ENCODE measurements around the gene CCDC78.
"Not testable (repeated sequence)": the region's sequence is repeated elsewhere in the genome, so short reads cannot be mapped to it uniquely, and the experiment has no call there.

Gene CCDC78

GRCh38 chr16:762595-763268 is 36.5 kb upstream of the CCDC78 start:
- in situ Hi-C loops (cut with MboI; ENCODE audit: low pct_unique_long_range_greater_than_20kb, low sequenced_read_pairs): no loop called here

GRCh38 chr16:761625-762513 is 35.6 kb upstream of the CCDC78 start:
- in situ Hi-C loops (cut with MboI; ENCODE audit: low pct_unique_long_range_greater_than_20kb, low sequenced_read_pairs): no loop called here
- DNase-seq: no peak

More at GRCh38 chr16:762595-763268, 36.5 kb upstream of the CCDC78 start:
- DNase-seq: no peak

- in situ Hi-C loops (cut with MboI; ENCODE audit: low pct_unique_long_range_greater_than_20kb, low sequenced_read_pairs): no loop called here
- DNase-seq: no peak
These were observed 34.5 kb upstream of the CCDC78 start, which contains the start of gene MSLN for GRCh38 chr16:760545-761343. MSLN (plus strand) TSS chr16:760734; CDS start chr16:762681, 1,947 bp downstream.

GRCh38 chr16:760065-760464 is 33.8 kb upstream of the CCDC78 start:
- in situ Hi-C loops (cut with MboI; ENCODE audit: low pct_unique_long_range_greater_than_20kb, low sequenced_read_pairs): no loop called here
- no peak for DNase-seq

- in situ Hi-C loops (cut with MboI; ENCODE audit: low pct_unique_long_range_greater_than_20kb, low sequenced_read_pairs): no loop called here
- no peak for DNase-seq
These were observed 33.1 kb upstream of the CCDC78 start for GRCh38 chr16:759110-759910.

- in situ Hi-C loops (cut with MboI; ENCODE audit: low pct_unique_long_range_greater_than_20kb, low sequenced_read_pairs): no loop called here
- DNase-seq: no peak
These were observed 30.2 kb upstream of the CCDC78 start for GRCh38 chr16:756428-756827.

GRCh38 chr16:754656-755055 is 28.4 kb upstream of the CCDC78 start:
- in situ Hi-C loops (cut with MboI; ENCODE audit: low pct_unique_long_range_greater_than_20kb, low sequenced_read_pairs): no loop called here
- DNase-seq: peak; percentile 84

GRCh38 chr16:754121-754607 is 27.9 kb upstream of the CCDC78 start:
- in situ Hi-C loops (cut with MboI; ENCODE audit: low pct_unique_long_range_greater_than_20kb, low sequenced_read_pairs); DNase-seq: not testable (repeated sequence)

GRCh38 chr16:752007-752312 is 25.7 kb upstream of the CCDC78 start:
- no peak for DNase-seq
- in situ Hi-C loops (cut with MboI; ENCODE audit: low pct_unique_long_range_greater_than_20kb, low sequenced_read_pairs): no loop called here

GRCh38 chr16:751152-752006 is 25.1 kb upstream of the CCDC78 start:
- in situ Hi-C loops (cut with MboI; ENCODE audit: low pct_unique_long_range_greater_than_20kb, low sequenced_read_pairs): no loop called here
- DNase-seq: no peak

- in situ Hi-C loops (cut with MboI; ENCODE audit: low pct_unique_long_range_greater_than_20kb, low sequenced_read_pairs): no loop called here
- DNase-seq: no peak
These were observed 24.2 kb upstream of the CCDC78 start for GRCh38 chr16:750485-750884.

GRCh38 chr16:749010-749409 is 22.8 kb upstream of the CCDC78 start:
- in situ Hi-C loops (cut with MboI; ENCODE audit: low pct_unique_long_range_greater_than_20kb, low sequenced_read_pairs): no loop called here
- DNase-seq: no peak

- in situ Hi-C loops (cut with MboI; ENCODE audit: low pct_unique_long_range_greater_than_20kb, low sequenced_read_pairs): no loop called here
- DNase-seq: no peak
These were observed 21.9 kb upstream of the CCDC78 start for GRCh38 chr16:747978-748746.

GRCh38 chr16:746637-747036 is 20.4 kb upstream of the CCDC78 start:
- no peak for DNase-seq
- in situ Hi-C loops (cut with MboI; ENCODE audit: low pct_unique_long_range_greater_than_20kb, low sequenced_read_pairs): no loop called here

GRCh38 chr16:745739-746138 is 19.5 kb upstream of the CCDC78 start:
- in situ Hi-C loops (cut with MboI; ENCODE audit: low pct_unique_long_range_greater_than_20kb, low sequenced_read_pairs): no loop called here
- no peak for DNase-seq

- no peak for DNase-seq
- in situ Hi-C loops (cut with MboI; ENCODE audit: low pct_unique_long_range_greater_than_20kb, low sequenced_read_pairs): no loop called here
These were observed 17.7 kb upstream of the CCDC78 start for GRCh38 chr16:743794-744500.

- DNase-seq; in situ Hi-C loops (cut with MboI; ENCODE audit: low pct_unique_long_range_greater_than_20kb, low sequenced_read_pairs): not testable (repeated sequence)
These were observed 16.7 kb upstream of the CCDC78 start for GRCh38 chr16:742894-743293.

All from KBM-7 (cell line).